HepG2 (cell line): ENCODE results near the gene TPPP2. TPM values are rescaled to one million over a fixed set of nuclear protein-coding genes. Genes with fewer than 3 reads are reported as not detected.

Source experiments
- DMTF1 ChIP-seq: sonication (generic); formaldehyde crosslinking; IDR thresholded peaks from 2 replicates; pipeline ENCODE4 v1.4.0; 2020; ENCODE audit warnings: mild to moderate bottlenecking, missing genetic modification reagents
- GRHL1 ChIP-seq: sonication (generic); formaldehyde crosslinking; conservative IDR thresholded peaks from 2 replicates; pipeline ENCODE4 v1.8.0; 2022; ENCODE audit warnings: missing genetic modification reagents
- HOXA3 ChIP-seq: sonication (generic); formaldehyde crosslinking; IDR thresholded peaks from 2 replicates; pipeline ENCODE4 v1.5.0; 2020; ENCODE audit warnings: missing genetic modification reagents
- ISL2 ChIP-seq: sonication (generic); formaldehyde crosslinking; IDR thresholded peaks from 2 replicates; pipeline ENCODE4 v1.5.0; 2020; ENCODE audit warnings: missing genetic modification reagents
- MED8 ChIP-seq: sonication (generic); formaldehyde crosslinking; IDR thresholded peaks from 2 replicates; pipeline ENCODE4 v1.8.1; 2023; ENCODE audit warnings: mild to moderate bottlenecking, missing genetic modification reagents; ENCODE audit not compliant: insufficient replicate concordance
- MEIS1 ChIP-seq: sonication (generic); formaldehyde crosslinking; IDR thresholded peaks from 2 replicates; pipeline ENCODE4 v1.9.0; 2021; ENCODE audit warnings: mild to moderate bottlenecking, missing genetic modification reagents, moderate library complexity, borderline replicate concordance
- MXD4 ChIP-seq: IDR thresholded peaks from 2 replicates; pipeline ENCODE4 v1.6.1; 2016; ENCODE audit warnings: mild to moderate bottlenecking, missing biosample characterization, missing genetic modification reagents
- NCOA1 ChIP-seq: sonication (generic); formaldehyde crosslinking; IDR thresholded peaks from 2 replicates; pipeline ENCODE4 v1.9.0; 2021; ENCODE audit warnings: missing genetic modification reagents
- NONO ChIP-seq, 2 experiments: fragments of 450-650 bp in 1 of 2; sonication (generic) in 1 of 2; formaldehyde crosslinking in 1 of 2; IDR thresholded peaks in 1 of 2; conservative IDR thresholded peaks in 1 of 2; 2 replicates each; pipeline versions ENCODE4 v1.6.1 to v1.8.0; 2017 to 2022; ENCODE audit warnings: mild to moderate bottlenecking in 1 of 2, missing genetic modification reagents in 1 of 2, moderate library complexity in 1 of 2
- NRL ChIP-seq: sonication (generic); formaldehyde crosslinking; IDR thresholded peaks from 2 replicates; pipeline ENCODE4 v1.5.0; 2020; ENCODE audit warnings: missing genetic modification reagents, mild to moderate bottlenecking, moderate library complexity, borderline replicate concordance
- PAX8 ChIP-seq: sonication (generic); formaldehyde crosslinking; IDR thresholded peaks from 2 replicates; pipeline ENCODE4 v1.8.0; 2022; ENCODE audit warnings: mild to moderate bottlenecking, missing genetic modification reagents, borderline replicate concordance
- PRDM4 ChIP-seq: sonication (generic); formaldehyde crosslinking; IDR thresholded peaks from 2 replicates; pipeline ENCODE4 v1.9.0; 2021; ENCODE audit warnings: missing genetic modification reagents, borderline replicate concordance
- RXRA ChIP-seq: sonication (generic); formaldehyde crosslinking; IDR thresholded peaks from 2 replicates; pipeline ENCODE4 v1.5.1; 2020; ENCODE audit warnings: missing genetic modification reagents
- ZBTB37 ChIP-seq: sonication (generic); formaldehyde crosslinking; IDR thresholded peaks from 2 replicates; pipeline ENCODE4 v1.4.0; 2020; ENCODE audit warnings: mild to moderate bottlenecking, missing genetic modification reagents
- ZNF143 ChIP-seq: sonication (generic); formaldehyde crosslinking; IDR thresholded peaks from 2 replicates; pipeline ENCODE4 v1.4.0; 2020; ENCODE audit warnings: missing genetic modification reagents
- ZNF510 ChIP-seq: sonication (generic); formaldehyde crosslinking; IDR thresholded peaks from 2 replicates; pipeline ENCODE4 v1.4.0; 2020; ENCODE audit warnings: low read depth, mild to moderate bottlenecking, missing genetic modification reagents
- ZNF556 ChIP-seq: sonication (generic); formaldehyde crosslinking; IDR thresholded peaks from 2 replicates; pipeline ENCODE4 v1.4.0; 2020; ENCODE audit warnings: mild to moderate bottlenecking, missing genetic modification reagents, borderline replicate concordance
- ZNF576 ChIP-seq: sonication (generic); formaldehyde crosslinking; IDR thresholded peaks from 2 replicates; pipeline ENCODE4 v1.4.0; 2020; ENCODE audit warnings: mild to moderate bottlenecking, missing genetic modification reagents
- ZNF772 ChIP-seq: sonication (generic); formaldehyde crosslinking; IDR thresholded peaks from 2 replicates; pipeline ENCODE4 v1.5.0; 2020; ENCODE audit warnings: mild to moderate bottlenecking, missing genetic modification reagents
- ZNF891 ChIP-seq: sonication (generic); formaldehyde crosslinking; IDR thresholded peaks from 2 replicates; pipeline ENCODE4 v1.5.0; 2020; ENCODE audit warnings: mild to moderate bottlenecking, missing genetic modification reagents
- polyA plus RNA-seq, 8 experiments: library from polyadenylated mRNA; depleted of rRNA in 3 of 8; stranded (reverse) in 7 of 8; unstranded in 1 of 8; fragments of >200 nt; fragmentation: Illumina TruSeq in 4 of 8; extraction: Trizol in 4 of 8; gene quantifications; 2 replicates each; pipeline versions ENCODE4 v1.2.1 to v1.2.3, GENCODE V29; 2011 to 2016; ENCODE audit warnings: low read depth in 4 of 8, missing spikeins in 1 of 8, mixed read lengths in 1 of 8; ENCODE audit not compliant: insufficient read depth in 1 of 8
- total RNA-seq, 5 experiments: library from RNA; depleted of rRNA; stranded (reverse); fragments of >200 nt; fragmentation: Illumina TruSeq; extraction: Trizol; gene quantifications; 2 replicates each; pipeline ENCODE4 v1.2.3, GENCODE V29; 2016; ENCODE audit warnings: low read depth in 1 of 5

TPPP2 gene
- total and polyA plus RNA-seq, 2 of the 13 experiments (the other 11 are each of a cell fraction or from before 2014, with no cell fraction given), result 0.58 to 4.2 TPM

GRCh38 chr14:21069388-21070082 lies 39.5 kb downstream of the TPPP2 start (continued):
- TF ChIP-seq ZNF143 (0 out of 2 replicates have a peak, but pooled peaks have one; percentile 27), PRDM4 (CRISPR knock-in tag) (0 out of 2 replicates have a peak, but pooled peaks have one; percentile 33), MED8 (CRISPR knock-in tag) (peak; percentile 72), ZBTB37 (CRISPR knock-in tag) (peak; percentile 28; the same call in 1 of the 2 replicates), NRL (peak; percentile 98), PAX8 (no peak), NCOA1 (CRISPR knock-in tag) (0 out of 2 replicates have a peak, but pooled peaks have one; percentile 71), HOXA3 (peak; percentile 55), RXRA (CRISPR knock-in tag) (peak; percentile 73), ZNF556 (peak; percentile 55; the same call in 1 of the 2 replicates), NONO (IDR thresholded peaks at IDR 0.05) (no peak), NONO (CRISPR knock-in tag; conservative IDR thresholded peaks at IDR 0.05) (peak; percentile 44; the same call in 1 of the 2 replicates), ZNF510 (CRISPR knock-in tag) (peak; percentile 84; the same call in 1 of the 2 replicates), ZNF772 (CRISPR knock-in tag) (peak; percentile 90), ZNF576 (CRISPR knock-in tag) (0 out of 2 replicates have a peak, but pooled peaks have one; percentile 11), ZNF891 (CRISPR knock-in tag) (peak; percentile 59; the same call in 1 of the 2 replicates), GRHL1 (no peak), ISL2 (CRISPR knock-in tag) (peak; percentile 22; the same call in 1 of the 2 replicates), MEIS1 (peak; percentile 34), MXD4 (CRISPR knock-in tag) (peak; percentile 31; the same call in 1 of the 2 replicates), DMTF1 (CRISPR knock-in tag) (no peak)
